8988T (cell line): ENCODE results near the gene TBC1D5.
"Not testable (repeated sequence)": the region's sequence is repeated elsewhere in the genome, so short reads cannot be mapped to it uniquely, and the experiment has no call there.

ENCODE experiments used
- DNase-seq: peaks from one replicate; pipeline ENCODE4 v3.0.0; 2011

Gene TBC1D5

GRCh38 chr3:17149076-17149475 lies 593.4 kb downstream of the TBC1D5 start:
- no peak for DNase-seq

DNA sequence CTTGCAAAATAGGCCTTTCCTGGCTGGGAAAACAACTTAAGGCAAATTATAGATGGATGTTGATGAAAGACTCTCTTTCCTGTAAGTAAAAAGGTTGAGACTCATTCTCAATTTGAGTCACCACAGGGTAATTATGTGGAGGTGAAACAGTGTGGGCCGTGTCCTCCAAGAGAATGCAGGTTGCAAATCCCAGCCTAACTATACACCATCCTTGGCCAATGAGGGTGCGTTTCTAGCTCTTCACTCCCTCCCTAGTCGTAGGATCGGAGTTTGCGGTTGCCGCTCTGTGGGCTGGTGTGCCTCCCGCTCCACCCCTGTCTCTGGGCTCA lies 597.8 kb downstream of the TBC1D5 start:
- no peak for DNase-seq

- no peak for DNase-seq
Measured at GRCh38 chr3:17143893-17144664, 598.4 kb downstream of the TBC1D5 start.

DNA sequence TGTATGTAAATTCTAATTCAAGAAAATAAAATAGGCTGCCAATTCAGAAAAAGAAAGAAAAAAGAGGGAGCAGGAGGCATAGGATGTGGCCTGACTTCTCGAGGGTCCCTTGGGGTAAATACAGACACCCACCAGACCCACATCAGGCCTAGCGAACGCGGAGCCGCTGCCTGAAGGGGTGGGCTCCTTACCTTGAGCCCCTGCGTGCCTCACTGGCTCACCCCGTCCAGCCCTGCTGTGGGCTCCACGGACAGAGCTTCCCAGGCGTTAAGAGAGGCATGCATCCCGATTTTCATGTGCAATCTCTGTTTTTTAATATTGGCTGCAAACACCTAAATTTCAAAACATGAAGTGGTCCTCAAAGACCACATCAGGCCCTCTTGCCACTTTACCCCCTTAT lies 599.9 kb downstream of the TBC1D5 start:
- DNase-seq: no peak

DNA sequence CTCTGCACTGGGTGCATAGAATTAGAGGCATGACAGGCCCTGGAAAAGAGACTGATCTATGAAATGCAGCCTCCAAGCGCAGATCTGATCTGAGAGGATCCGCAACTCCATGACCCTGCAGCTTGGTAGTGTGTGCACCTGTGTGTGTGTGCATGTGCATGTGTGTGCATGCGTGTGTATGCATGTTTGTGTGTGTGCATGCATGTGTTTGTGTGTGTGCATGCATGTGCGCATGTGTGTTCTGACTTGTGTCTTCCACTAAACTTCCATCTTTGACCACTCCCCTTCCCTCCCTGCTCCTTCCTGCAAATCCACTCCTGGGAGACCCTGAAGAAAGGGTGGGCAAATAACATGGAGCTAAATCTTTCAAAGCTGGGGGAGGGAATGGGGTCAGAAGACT lies 600.7 kb downstream of the TBC1D5 start:
- DNase-seq: no peak

- peak; percentile 70 for DNase-seq
Measured at GRCh38 chr3:17140670-17141505, 601.5 kb downstream of the TBC1D5 start.

DNA sequence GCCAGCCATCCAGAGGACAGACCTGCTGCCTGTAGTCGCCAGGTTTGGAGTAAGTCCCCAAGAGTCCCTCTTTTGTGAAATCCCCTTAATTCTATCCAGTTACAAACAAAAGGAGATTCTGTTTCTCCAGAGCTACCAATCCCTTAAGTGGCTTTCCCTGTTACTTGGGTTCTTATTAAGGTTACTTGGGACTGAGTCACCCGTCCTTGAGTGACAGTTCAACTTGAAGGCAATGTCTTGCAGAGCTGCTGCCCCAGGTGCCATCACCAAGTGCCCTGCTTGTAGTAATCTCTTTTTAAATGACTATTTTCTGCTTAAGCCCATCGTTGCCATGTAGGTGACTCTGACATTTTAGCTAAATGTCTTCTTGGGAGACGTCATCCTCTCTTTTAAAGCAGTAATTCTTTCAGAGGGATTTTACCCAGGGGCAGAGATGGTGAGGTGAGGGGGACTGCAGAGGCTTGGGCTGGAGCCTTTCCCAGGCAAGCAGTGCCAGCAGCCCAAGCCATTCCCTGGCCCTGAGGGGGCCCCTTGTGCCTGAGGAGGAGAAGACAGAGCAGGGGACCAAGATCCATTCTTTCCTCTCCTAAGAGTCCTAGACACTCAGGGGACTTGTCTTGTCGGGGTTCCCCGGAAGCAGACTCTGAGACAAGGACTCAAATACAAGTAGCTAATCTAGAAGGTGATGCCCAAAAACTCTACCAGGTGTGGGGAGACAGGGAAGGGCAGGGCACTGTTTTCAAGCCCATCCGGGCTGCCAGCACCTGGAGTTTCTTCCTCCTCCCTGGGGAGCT lies 604.0 kb downstream of the TBC1D5 start:
- no peak for DNase-seq

GRCh38 chr3:17137321-17137826 lies 605.1 kb downstream of the TBC1D5 start:
- no peak for DNase-seq

- no peak for DNase-seq
Measured at GRCh38 chr3:17136136-17136721, 606.2 kb downstream of the TBC1D5 start.

DNA sequence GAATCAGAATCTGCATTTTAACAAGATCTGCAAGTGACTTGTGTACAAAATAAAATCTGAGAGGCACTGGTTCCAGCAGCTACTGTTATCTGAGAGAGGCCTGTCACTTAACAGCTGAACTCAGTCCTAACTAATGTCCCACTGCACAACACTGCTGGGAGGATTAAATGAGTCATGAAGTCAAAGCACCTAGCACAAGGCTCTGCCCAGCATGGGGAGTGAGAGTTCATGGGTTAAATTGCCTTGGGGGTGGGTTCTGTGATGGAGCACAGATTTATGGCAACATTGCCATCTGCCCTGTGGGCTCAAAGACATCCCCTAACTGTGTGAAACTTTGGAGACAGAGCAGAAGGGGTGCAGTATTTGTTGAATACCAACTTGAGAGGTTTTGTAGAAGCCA lies 606.7 kb downstream of the TBC1D5 start:
- DNase-seq: no peak

- DNase-seq: no peak
Measured at GRCh38 chr3:17133632-17134545, 608.5 kb downstream of the TBC1D5 start.

DNA sequence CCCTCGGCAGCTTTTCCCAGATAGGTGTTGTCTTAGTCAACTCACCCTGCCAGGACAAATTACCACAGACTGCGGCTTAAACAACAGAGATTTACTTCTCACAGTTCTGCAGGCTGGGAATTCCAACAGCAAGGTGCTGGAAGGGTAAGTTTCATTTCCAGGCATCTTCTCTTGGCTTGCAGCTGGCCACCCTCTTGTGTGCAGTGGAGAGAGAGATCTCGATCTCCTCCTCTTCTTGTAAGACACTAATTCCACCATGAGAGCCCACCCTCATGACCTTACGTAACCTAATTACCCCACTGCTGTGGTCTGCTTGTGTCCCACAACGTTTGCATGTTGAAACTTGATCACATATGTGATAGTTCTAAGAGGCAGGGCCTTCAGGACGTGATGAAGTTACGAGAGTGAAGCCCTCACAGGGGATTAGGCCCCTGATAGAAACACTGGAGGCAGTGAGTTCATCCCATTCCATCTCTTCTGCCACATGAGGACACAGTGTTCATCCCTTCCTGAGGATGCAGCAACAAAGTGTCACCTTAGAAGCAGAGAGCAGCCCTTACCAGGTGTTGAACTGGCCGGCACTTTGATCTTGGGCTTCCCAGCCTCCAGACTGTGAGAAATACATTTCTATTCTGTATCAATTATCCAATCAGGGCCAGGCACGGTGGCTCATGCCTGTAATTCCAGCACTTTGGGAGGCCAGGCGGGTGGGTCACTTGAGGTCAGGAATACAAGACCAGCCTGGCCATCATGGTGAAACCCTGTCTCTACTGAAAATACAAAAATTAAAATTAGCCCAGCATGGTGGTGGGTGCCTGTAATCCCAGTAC lies 609.9 kb downstream of the TBC1D5 start:
- DNase-seq: no peak

- no peak for DNase-seq
Measured at GRCh38 chr3:17130956-17131355, 611.5 kb downstream of the TBC1D5 start.

GRCh38 chr3:17129556-17129955 lies 612.9 kb downstream of the TBC1D5 start:
- DNase-seq: no peak

- DNase-seq: not testable (repeated sequence)
Measured at GRCh38 chr3:17128671-17129070, 613.8 kb downstream of the TBC1D5 start.

- no peak for DNase-seq
Measured at GRCh38 chr3:17125738-17126442, 616.5 kb downstream of the TBC1D5 start.

DNA sequence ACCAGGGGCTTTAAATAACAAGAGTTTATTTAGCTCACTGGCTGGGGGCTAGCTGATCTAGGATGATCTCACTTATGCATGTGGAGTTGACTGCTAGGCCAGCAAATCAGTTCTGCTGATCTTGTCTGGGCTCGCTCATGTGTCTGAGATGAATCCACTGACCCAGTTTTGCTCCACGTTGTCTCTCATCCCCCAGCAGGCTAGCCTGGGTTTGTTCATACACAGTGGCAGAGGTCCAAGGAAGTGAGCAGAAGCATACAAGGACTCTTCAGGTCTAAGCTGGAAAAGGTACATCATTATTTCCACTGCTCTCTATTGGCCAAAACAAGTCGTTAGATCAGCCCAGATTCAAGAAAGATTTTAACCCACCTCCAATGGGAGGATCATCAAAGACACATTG lies 619.7 kb downstream of the TBC1D5 start:
- no peak for DNase-seq

DNA sequence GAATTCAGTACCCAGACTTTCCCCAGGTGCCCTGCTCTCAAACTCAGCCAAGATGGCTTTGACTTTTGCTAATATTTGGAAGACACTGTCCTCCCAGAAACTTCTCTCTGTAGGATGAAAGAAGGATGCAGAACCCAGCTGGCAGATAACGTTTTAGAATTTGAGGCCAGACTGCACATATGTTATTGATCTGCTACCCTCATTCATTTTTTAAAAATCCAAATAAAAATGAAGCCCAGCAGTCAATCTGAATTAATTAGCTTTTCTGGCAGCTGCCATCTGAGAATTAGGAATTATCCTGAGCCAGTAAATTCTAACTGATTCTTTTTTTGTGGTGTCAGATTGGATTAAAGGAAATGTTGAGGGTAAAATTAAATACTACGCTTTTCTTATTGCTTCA lies 621.1 kb downstream of the TBC1D5 start:
- DNase-seq: no peak

DNA sequence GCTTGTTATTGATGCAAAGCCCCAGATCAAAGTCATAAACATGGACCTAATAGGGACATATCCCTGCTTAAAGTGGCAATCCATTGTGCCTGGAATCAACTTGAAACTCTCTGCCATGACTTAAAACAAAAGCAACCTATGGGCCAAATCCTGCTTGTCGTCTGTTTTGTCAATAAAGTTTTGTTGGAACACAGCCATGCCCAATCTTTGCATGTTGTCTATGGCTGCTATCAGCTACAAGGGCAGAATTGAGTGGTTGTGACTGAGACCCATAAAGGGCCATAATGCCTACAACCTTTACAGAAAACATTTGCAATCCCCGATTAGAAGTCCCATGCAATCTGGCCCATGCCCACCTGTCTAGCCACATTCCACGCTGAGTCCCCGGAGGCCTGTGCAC lies 622.3 kb downstream of the TBC1D5 start:
- DNase-seq: no peak
